HG02840 (cell line): ENCODE measurements around the gene IFT80.
A peak's percentile ranks its signal among the peaks of the same experiment; 100 is the strongest.
"Not testable (repeated sequence)": the region's sequence is repeated elsewhere in the genome, so short reads cannot be mapped to it uniquely, and the experiment has no call there.

Experiments used
- ATAC-seq: cut with Tn5 transposase; IDR thresholded peaks from one replicate; pipeline ENCODE4 v1.9.1; 2021; ENCODE audit warnings: mild to moderate bottlenecking, moderate library complexity, moderate number of reproducible peaks; ENCODE audit not compliant: unreplicated experiment, low FRiP score

IFT80 gene

DNA sequence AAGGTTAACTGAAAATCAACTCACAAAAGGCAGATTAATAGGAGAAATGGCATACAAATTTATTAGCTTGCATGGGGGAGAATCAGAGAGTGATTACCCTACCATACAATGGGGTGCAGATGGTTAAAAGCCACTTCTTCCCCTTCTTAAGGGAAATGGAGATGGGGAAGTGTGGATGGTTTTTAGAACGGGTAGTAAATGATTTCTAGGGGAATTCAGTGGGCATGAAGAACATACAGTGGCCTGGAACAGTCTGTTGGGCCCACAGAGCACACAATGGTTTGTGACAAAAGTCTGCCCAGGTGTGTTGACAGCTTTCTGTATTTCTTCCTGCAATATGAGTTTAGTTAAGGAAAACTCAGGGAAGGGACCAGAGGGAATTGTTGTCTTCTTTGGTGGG, 112.8 kb downstream of the IFT80 start:
- no peak for ATAC-seq

DNA sequence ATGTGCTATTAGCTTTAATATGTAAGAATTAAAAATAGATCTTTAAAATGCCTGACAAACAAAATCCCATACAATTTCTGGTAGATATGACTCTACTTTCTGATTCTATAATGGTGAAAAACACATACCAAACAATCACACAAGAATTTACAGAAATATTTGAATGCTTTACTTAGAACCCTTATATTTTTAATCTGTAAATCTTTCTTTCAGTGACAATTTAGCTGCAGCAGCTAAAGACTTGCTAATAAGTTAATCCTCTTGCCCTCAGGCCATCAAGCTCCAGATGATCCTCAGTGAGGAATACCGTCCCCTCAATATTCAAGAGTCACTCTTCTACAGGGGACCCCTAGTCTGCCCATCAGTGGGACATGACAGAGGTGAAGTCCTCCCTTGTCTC, 118.2 kb downstream of the IFT80 start:
- no peak for ATAC-seq

DNA sequence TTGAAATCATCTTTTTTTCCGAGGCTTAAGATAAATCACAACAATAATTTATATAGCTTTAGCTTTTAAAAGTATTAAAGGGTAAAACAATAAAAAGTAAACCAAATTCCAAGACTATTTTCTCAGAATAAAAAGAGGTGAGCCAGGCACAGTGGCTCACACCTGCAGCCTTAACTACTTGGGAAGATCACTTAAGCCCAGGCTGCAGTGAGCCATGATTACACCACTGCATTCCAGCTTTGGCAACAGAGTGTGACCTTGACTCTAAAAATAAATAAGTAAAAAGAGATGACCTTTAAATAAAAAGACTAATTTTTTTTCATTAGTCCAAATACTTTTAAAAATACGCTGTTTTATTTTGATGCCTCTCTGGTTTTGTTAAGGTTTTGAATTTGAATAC, 119.4 kb downstream of the IFT80 start:
- ATAC-seq: no peak

DNA sequence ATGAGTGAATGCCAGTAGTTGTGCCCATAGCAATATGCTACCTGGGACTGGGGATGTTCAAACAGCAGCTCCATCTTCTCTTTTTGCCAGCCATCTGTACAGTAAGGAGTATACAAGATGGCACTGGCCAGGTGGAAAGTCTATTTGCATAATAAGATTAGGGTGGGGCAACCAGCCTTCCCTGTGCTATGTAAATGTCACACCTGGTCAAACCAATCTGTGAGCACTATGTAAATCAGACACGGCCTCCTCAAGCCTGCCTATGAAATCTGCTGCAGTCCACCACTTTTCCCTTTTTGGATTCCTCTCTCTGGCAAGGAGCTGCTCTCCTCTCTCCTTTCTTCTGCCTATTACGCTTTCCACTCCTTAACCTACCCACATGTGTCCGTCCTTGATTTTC, 120.8 kb downstream of the IFT80 start:
- ATAC-seq: no peak

DNA sequence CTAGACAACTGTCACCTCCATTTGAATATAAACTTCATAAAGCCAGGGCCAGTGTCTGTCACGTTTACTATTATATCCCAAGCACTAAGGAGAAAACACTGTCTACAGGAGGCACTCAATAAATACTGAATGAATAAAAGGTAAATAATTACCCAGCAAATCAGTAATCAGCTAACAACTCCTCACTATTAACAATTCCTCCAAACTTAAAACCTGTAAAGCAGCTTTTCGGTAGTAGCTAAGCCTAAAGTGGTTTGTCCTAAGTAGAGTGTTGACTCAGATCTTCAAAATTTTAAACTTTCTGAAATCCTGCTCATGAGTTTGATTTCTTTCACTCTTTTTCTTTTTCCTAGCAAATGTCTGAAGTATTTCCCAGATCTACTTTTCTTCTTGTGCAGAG, 133.9 kb downstream of the IFT80 start:
- ATAC-seq: no peak

DNA sequence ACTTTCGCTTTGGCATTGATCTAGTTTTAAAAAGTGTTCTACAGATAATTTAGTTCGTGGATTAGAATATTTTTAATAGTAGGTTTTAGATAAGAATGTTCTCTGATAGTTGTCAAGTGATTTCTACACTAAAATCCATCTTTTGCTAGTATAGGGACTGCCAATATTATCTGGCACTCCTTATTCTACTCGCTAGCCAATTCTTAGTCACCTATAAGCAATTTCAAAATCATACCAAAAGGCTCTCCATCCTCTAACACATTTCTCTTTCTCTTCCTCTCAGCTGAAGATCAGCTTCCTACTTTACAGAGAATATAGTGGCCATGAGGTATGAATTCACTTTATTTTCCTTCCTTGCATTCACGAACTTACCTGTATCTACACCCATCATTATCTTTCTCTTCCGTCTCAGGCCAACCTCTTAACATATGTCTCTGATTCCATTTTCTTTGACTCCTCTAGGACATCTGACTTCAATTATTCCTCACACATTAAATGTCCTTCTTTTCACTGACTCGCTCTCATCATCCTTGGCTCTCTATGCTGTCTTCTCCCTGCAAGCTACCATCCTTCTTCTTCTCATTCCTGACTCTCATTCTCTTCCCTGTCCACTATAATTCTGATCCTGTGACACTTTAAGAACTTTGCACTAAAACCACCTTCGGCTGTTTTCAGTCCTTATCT, 138.3 kb downstream of the IFT80 start:
- ATAC-seq: no peak

DNA sequence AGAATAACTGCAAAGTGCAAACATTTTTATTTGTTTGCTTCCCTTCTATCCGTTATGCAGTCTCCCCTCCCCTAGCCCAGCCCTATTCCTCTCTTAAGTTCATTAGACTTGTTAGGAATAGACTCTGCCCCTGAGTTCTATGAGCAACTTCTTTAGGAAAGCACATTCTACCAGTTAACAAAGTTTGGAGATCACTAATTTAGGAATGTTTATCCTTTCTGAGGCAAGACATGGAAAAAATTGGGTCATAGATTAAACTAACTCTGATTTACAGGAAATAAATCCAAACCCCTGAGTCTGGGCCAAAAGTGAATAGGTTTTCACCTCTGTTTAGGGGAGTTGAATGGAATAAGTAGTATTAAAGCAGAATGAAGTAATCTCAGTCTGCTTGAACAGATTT, 139.4 kb downstream of the IFT80 start:
- ATAC-seq: no peak

DNA sequence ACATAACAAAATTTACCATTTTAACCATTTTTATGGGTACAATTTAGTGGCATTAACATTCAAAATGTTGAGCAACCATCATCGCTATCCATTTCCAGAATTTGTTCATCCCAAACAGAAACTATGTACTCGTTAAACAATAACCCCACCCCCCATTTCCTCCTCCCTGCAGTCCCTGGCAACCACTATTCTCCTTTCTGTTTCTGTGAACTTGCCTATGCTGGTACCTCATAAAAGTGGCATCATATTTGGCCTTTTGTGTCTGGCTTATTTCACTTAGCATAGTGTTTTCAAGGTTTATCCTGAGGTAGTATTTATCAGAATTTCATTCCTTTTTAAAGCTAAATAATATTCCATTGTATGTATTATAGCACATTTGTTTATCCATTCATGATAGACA, 141.4 kb downstream of the IFT80 start:
- ATAC-seq: no peak

DNA sequence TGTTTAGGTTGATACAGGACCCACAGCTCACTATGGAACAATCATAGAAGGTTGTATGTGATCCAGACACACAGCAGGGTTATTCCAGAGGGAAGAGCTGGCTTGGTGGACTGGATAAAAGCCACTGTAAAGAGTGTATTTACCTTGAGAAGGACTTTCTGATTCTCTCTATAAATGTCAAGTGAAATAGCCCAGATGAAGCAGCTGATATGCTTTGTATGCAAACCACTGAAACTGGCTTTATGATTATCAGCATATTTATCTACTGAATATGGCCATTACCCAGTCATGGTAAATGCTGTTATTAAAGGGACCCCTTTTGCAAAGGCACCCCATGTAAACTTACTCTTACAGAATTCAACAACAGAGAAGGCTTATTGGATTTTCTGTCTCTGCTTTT, 145.7 kb downstream of the IFT80 start:
- ATAC-seq: no peak

DNA sequence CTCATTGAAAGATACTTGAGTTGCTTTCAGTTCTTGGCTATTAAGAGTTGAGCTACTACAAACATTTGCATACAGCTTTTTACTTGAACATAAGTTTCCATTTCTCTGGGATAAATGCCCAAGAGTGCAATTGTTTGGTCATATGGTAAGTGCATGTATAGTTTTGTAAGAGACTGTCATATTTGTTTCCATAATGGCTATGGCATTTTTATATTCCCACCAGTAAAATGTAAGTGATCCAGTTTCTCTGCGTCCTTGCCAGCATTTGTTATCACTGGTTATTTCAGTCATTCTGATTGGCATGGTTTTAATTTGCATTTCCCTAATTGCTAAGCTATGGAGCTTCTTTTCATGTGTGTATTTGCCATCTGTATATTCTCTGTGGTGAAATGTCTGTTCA, 151.3 kb downstream of the IFT80 start:
- no peak for ATAC-seq

DNA sequence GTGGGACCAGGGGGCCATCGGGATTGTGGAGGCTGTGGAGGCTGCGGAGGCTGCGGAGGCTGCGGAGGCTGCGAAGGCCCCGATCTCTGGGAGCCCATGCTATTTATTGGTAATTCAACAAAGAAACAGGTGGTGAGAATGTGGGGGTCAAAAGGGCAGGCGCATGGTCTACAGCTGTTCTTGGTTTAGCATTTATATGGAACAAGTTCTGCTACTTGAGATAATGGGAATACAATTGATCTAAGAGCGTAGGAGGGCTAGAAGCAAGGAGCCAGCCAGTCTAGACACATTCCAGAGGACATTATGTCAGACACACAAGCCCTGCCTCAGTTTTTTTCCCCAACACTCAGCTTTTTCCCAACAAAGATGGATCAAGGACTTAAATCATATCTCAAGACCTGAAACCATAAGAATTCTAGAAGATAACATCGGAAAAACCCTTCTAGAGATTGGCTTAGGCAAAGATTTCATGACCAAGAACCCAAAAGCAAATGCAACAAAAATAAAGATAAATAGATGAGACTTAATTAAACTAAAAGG, 153.7 kb downstream of the IFT80 start:
- ATAC-seq: no peak

DNA sequence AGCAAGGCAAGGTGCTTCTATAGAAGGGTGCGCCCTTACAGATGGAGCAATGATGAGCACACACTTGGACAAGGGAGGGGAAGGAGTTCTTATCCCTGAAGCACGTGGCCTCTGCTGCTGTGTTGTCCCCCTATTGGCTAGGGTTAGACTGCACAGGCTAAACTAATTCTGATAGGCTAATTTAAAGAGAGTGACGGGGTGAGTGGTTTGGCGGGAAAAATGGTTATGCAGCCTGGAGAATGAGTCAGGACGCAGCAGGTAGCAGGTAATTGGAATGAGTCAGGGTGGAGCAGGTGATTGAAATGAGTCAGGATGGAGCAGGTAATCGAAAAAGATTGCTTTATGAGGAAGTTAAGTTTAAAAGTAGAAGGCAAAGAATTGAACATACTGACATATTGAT, 158.3 kb downstream of the IFT80 start:
- ATAC-seq: not testable (repeated sequence)

DNA sequence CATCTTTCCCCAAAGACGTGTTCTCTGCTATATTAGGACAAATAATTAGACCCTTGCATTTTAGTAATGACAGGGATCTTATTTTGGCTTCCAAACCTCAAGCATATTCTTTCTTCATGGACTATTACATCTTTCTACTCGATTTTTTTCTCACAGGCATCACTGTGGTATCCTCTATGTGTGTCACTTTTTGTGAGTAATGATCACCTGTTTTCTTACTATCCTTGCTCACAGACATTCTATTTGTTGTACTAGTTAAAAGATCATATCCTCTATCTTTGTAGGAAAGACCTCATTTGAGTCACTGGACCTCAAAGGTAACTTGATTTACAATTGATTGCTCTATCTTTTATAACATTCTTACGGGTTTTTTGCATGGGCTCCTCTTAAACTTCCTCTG, 167.0 kb downstream of the IFT80 start:
- no peak for ATAC-seq

DNA sequence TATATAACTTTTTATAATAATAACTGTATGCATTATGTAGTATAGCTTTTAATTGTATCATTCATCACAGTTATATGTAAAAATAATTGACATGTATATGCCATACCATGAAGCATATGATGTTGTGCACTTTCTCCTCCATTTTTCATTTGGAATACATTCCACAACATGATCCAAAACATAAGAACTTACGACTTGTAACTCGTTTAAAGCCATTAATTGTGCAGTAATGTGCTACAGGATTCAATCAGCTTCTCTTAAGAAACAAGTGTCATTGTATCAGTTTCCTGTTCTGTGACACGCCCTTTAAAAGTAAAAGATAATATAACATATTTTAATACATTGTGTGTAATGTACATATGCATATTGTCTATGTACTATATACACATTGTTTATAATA, 171.6 kb downstream of the IFT80 start:
- no peak for ATAC-seq

DNA sequence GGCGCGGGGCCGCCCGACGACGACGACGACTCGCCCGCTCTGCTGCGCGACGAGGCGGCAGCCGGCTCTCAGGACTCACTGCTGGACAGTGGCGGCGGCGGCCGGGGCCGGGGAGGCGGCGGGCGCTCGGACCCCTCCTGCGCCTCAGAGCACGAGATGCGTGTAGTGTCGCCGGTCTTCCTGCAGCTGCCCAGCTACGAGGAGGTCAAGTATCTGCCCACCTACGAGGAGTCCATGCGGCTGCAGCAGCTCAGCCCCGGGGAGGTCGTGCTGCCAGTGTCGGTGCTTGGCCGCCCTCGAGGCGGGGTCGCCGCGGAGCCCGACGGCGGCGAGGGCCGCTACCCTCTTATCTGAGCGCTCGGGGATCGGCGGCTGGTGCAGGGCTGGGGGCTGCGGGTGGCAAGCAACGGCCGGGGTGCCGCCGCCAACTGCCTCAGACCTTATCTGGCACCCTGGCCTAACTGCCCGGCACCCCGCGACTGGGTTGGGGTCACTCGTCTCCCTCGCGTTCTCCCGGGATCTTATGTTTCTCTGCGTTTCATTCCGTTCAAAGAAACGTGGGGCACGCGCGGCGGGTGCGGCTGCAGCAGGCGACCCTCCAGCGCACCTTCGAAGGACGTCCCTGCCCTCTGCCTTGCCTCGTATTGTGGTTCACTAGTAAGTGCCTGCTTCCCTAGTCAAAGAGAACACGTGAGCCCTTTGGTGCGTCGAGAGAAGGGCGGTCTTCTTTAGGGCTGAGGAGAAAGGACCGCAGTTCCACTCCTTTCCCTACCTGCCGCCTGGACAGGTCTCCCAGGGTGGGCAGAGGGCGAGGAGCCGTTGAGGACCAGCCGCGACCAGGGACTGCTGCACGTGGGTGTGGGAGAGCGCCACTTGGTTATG, 172.8 kb downstream of the IFT80 start:
- ATAC-seq: peak; percentile 34

DNA sequence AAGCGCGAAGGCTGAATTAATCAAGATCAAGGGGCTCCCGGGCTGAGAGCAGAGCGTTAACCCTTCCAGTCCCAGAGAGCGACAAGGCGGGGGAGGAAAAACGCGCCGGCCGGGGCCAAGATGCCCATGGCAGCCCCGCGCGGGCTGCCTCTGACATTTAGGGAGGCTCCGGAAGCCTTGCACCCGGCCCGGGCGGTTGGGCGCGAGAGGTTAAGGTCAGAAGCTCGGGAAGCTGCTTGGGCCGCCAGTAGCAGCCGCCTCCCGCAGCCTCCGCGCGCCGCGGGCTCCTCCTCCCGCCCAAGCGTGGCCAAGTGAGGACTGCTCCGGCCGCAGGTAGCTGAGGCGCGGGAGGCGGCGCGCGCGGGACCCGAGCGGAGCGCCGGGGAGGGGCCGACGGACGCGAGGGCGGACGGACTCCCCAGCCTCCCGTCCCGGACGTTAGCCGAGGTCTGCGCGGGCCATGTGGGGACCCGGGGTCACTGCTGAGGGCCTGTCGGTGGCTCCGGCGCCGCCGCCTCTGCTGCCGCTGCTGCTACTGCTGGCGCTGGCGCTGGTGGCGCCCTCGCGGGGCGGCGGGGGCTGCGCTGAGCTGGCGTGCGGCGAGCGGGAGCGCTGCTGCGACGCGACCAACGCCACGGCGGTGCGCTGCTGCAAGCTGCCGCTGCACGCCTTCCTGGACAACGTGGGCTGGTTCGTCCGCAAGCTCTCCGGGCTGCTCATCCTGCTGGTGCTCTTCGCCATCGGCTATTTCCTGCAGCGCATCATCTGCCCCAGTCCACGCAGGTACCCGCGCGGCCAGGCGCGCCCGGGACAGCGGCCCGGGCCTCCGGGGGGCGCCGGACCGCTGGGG, 173.6 kb downstream of the IFT80 start, which contains the start of gene C3orf80:
C3orf80 (plus strand) TSS at position 247 of the 850 bp plus-strand sequence; CDS start at position 461, 214 bp downstream.
- ATAC-seq: peak; percentile 75

DNA sequence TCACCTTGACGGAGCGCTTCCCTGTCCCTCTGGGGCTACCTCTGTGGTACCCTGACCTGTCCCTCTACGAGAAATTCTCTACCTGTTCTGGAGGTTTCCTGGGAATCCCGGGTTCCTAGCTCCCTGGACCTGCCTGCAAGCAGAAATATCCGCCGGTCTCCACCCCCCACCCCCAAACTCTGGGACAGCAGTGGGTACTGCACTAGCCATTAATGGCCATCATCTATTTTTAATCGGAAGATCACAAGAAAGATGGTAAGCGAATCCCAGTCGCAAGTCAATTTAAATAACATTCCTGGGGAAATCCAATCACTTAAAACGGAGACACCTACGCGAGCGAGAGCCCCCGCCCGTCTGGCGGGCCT, 174.2 kb downstream of the IFT80 start:
- no peak for ATAC-seq

DNA sequence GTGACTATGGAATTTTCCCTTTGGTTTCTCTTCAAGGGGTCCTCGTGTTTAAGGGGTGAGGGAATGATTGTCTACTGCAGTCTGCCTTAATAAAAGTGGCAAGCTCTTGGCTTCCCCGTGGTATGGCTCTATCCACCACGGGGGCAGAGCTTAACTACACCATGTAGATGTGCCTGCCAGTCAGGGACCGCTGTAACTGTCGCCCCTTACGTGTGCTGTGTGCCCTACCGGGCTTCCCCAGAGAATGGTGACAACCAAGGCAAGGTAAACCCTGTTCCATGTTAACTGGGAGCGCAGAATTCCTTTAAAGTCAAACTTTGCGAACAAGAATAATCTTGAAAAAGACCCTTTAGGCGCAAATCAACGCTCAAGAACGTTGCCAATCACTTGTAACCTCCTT, 174.8 kb downstream of the IFT80 start:
- ATAC-seq: no peak

DNA sequence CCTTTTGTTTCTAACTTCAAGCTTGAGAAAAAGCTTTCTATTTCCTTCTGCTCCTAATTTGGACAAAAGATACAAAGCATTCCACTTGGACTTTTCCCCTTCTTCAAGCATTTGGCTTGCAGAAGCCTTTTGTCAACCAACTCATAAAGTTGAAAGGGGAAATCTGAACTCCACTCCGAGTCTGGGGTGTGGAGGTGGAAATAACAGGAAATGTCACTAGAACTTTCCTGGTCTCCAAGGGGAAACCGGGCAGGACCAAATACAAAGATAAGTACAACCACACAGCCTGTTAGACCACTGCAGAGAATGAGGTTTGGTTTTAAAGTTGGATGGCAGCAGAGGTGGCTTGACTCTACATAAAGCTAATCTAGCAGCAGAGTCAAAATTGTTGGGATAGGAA, 178.0 kb downstream of the IFT80 start:
- ATAC-seq: no peak

DNA sequence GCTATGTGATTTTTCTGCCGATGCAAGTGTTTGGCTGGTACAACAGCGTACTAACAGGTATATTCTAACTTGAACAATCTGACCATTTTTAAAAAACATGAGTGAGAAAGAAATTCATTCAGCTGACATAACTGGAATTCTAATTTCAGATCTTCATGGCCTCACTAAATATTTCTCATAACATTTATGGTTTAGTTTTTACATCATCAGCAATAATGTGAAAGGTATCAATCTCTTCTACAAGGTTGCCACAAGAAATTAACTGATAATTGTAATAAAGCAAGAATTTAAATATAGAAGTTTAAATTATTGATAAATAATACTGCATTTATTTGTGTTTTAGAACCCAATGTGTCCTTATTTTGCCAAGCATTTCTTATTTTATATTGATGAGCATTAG, 179.0 kb downstream of the IFT80 start:
- ATAC-seq: no peak

DNA sequence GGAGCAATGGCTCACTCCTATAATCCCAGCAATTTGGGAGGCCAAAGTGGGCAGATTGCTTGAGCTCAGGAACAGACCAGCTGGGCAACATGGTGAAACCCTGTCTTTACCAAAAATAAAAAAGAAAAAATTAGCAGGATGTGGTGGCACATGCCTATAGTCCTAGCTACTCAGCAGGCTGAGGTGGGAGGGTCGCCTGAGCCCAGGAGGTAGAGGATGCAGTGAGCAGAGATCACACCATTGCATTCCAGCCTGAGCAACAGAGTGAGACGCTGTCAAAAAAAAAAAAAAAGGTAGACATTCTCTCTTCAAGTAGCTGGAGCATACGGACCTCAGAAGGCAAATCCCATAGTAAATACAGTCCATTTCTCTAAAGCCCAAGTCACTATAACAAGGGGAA, 180.9 kb downstream of the IFT80 start:
- no peak for ATAC-seq
